ENCODE results near the gene MXI1. TPM values are rescaled to one million over a fixed set of nuclear protein-coding genes. Genes with fewer than 3 reads are reported as not detected.

MXI1 gene
- total RNA-seq, 2 donors from 2014 or later: 31.3 to 55.4 TPM

DNA sequence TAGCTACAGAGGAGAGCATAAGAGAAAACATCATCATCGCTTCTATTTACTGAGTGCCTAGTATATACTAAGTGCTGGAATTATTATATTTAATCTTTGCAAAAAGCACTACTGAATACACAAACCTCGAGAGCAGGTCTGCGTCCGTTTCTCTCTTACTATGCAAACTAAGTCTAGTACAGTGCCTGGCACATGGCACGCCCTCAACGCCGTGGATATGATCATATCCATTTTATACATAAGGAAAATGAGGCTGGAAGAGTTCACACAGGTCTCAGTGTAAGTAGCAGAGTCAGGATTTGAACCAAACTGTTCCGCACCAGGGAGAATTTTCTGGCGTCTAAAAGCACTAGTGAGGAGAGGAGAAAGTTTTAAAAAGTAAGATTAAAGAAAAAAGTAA lies 17.6 kb downstream of the MXI1 start:
- no peak for DNase-seq
- Histone ChIP-seq H3K9ac (ENCODE audit: extremely low read depth, low read length, poor library complexity, severe bottlenecking) (peak overlapping the region; percentile 89), H3K27ac (ENCODE audit: low read depth, low read length) (peak overlapping the region; percentile 74)

DNA sequence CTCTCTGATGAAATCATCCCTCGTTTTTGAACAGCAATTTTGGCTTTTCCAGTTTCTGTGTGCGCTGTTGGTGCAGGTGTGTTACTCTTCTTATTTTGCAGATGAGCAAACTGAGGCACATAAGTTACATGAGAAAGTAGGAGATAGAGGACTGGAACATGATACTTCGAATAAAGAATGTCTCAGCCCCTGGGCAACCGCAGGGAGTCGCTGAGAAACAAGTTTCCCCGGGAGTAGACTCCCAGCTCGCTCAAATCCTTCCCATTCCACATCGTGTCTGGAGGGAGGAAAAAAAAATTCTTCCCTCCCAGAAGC lies 18.0 kb downstream of the MXI1 start:
- Mint-ChIP-seq H3K4me1 (peaks cover 34% of the 10 kb centered on the region), H3K27me3 (ENCODE audit: insufficient read depth) (no peaks in the 10 kb centered on the region), H3K4me3 (peak overlapping the region; percentile 84), H3K36me3 (ENCODE audit: low read depth) (peaks cover 10% of the 10 kb centered on the region), H3K9me3 (no peaks in the 10 kb centered on the region), H3K27ac (peak overlapping the region; percentile 98)
- no peaks in the 10 kb centered on the region for H3K9me3 ChIP-seq (ENCODE audit: control insufficient read depth, low read length)
- peaks cover 18% of the 10 kb centered on the region for H3K36me3 ChIP-seq (ENCODE audit: control insufficient read depth, insufficient read depth, low read length)
- H3K9ac ChIP-seq (ENCODE audit: extremely low read depth, low read length, poor library complexity, severe bottlenecking): peak overlapping the region; percentile 89
- peaks cover 11% of the 10 kb centered on the region for H3K4me1 ChIP-seq (ENCODE audit: control insufficient read depth, insufficient read depth, low read length)
- TF ChIP-seq, protein P1, sequence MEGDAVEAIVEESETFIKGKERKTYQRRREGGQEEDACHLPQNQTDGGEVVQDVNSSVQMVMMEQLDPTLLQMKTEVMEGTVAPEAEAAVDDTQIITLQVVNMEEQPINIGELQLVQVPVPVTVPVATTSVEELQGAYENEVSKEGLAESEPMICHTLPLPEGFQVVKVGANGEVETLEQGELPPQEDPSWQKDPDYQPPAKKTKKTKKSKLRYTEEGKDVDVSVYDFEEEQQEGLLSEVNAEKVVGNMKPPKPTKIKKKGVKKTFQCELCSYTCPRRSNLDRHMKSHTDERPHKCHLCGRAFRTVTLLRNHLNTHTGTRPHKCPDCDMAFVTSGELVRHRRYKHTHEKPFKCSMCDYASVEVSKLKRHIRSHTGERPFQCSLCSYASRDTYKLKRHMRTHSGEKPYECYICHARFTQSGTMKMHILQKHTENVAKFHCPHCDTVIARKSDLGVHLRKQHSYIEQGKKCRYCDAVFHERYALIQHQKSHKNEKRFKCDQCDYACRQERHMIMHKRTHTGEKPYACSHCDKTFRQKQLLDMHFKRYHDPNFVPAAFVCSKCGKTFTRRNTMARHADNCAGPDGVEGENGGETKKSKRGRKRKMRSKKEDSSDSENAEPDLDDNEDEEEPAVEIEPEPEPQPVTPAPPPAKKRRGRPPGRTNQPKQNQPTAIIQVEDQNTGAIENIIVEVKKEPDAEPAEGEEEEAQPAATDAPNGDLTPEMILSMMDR (conservative IDR thresholded peaks at IDR 0.05): no peak
- H3K27me3 ChIP-seq (ENCODE audit: control insufficient read depth, insufficient read depth, low read length, poor library complexity, severe bottlenecking): no peaks in the 10 kb centered on the region
- DNase-seq: no peak
- peak overlapping the region; percentile 74 for H3K27ac ChIP-seq (ENCODE audit: low read depth, low read length)
- 10 to 15% methylated on average over 7 to 8 of the region's 8 CpGs for WGBS, 2 experiments (ENCODE audit: insufficient coverage in 1 of 2, insufficient read length in 1 of 2)
- peak overlapping the region; percentile 86 for H3K4me3 ChIP-seq (ENCODE audit: low read length)

More for the DNA sequence above, 17.6 kb downstream of the MXI1 start:
- Histone ChIP-seq H3K36me3 (ENCODE audit: control insufficient read depth, insufficient read depth, low read length) (peaks cover 14% of the 10 kb centered on the region), H3K4me3 (ENCODE audit: low read length) (peak overlapping the region; percentile 86), H3K9me3 (ENCODE audit: control insufficient read depth, low read length) (no peaks in the 10 kb centered on the region), H3K4me1 (ENCODE audit: control insufficient read depth, insufficient read depth, low read length) (peaks cover 11% of the 10 kb centered on the region), H3K27me3 (ENCODE audit: control insufficient read depth, insufficient read depth, low read length, poor library complexity, severe bottlenecking) (no peaks in the 10 kb centered on the region)
- Mint-ChIP-seq H3K9me3 (no peaks in the 10 kb centered on the region), H3K4me3 (peak overlapping the region; percentile 84), H3K36me3 (ENCODE audit: low read depth) (peaks cover 8% of the 10 kb centered on the region), H3K27ac (peak overlapping the region; percentile 98), H3K4me1 (peaks cover 37% of the 10 kb centered on the region), H3K27me3 (ENCODE audit: insufficient read depth) (no peaks in the 10 kb centered on the region)
- TF ChIP-seq, protein P1 (conservative IDR thresholded peaks at IDR 0.05): no peak
- 81% methylated on average over 4 to 8 of the region's 9 CpGs for WGBS, 2 experiments (ENCODE audit: insufficient coverage in 1 of 2, insufficient read length in 1 of 2)

DNA sequence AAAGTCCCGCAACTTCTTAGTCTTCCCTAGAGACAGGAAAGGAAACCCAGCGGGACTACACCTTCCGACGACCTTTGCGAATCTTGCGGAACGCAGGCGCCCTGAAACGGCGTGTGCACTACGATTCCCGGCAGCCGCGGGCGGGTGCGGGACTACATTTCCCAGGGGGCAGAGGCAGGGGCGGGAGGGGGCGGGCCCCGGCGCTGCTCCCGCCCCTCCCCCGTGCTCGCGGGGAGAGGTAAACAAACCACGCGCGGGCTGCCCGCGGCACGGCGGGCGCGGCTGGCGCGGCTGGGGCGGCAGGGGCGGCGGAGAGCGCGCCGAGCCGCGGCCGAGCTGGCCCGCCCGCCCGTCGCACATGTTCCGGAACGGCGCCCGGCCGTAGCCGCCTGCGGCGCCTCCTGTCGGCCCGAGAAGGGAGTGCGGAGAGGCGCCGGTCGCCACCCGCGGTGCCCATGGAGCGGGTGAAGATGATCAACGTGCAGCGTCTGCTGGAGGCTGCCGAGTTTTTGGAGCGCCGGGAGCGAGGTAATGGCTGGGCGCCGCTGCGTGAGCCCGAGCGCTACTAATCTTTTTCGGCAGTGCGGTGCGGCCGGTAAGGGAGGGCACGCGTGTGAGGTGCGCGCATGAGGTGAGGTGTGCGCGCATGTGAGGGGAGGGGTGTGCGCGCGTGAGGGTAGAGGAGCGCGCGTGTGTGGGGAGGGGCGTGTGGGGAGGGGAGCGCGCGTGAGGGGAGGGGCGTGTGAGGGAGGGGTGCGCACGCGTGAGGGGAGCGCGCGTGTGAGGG lies 18.5 kb downstream of the MXI1 start:
- Mint-ChIP-seq H3K4me1 (peaks cover 29% of the 10 kb centered on the region), H3K4me3 (peak overlapping the region; percentile 84), H3K27ac (peak overlapping the region; percentile 98), H3K9me3 (no peaks in the 10 kb centered on the region), H3K36me3 (ENCODE audit: low read depth) (peaks cover 10% of the 10 kb centered on the region), H3K27me3 (ENCODE audit: insufficient read depth) (no peaks in the 10 kb centered on the region)
- Histone ChIP-seq H3K4me1 (ENCODE audit: control insufficient read depth, insufficient read depth, low read length) (peaks cover 11% of the 10 kb centered on the region), H3K9me3 (ENCODE audit: control insufficient read depth, low read length) (no peaks in the 10 kb centered on the region), H3K36me3 (ENCODE audit: control insufficient read depth, insufficient read depth, low read length) (peaks cover 23% of the 10 kb centered on the region), H3K27ac (ENCODE audit: low read depth, low read length) (peak overlapping the region; percentile 76), H3K4me3 (ENCODE audit: low read length) (peak overlapping the region; percentile 86), H3K9ac (ENCODE audit: extremely low read depth, low read length, poor library complexity, severe bottlenecking) (peak overlapping the region; percentile 89), H3K27me3 (ENCODE audit: control insufficient read depth, insufficient read depth, low read length, poor library complexity, severe bottlenecking) (no peaks in the 10 kb centered on the region)
- WGBS, 2 experiments (ENCODE audit: insufficient coverage in 1 of 2, insufficient read length in 1 of 2): 0% methylated on average over 6 to 90 of the region's 103 CpGs
- DNase-seq: peak; percentile 96
- TF ChIP-seq, protein P1 (conservative IDR thresholded peaks at IDR 0.05): peak; percentile 80
